Measurements from ENCODE around the gene KDM1A. TPM values are rescaled to one million over a fixed set of nuclear protein-coding genes. Genes with fewer than 3 reads are reported as not detected.
A peak's percentile ranks its signal among the peaks of the same experiment; 100 is the strongest.

KDM1A gene
- total RNA-seq, 8 experiments from 2014 or later = 64.1 to 405 (median 158) TPM

GRCh38 chr1:23084880-23085279 is 65.6 kb downstream of the KDM1A start:
- 80 to 100% (median 95%) methylated on average over 1 to 8 of the region's 8 CpGs for WGBS, 10 experiments
- in situ Hi-C loops (cut with MboI; ENCODE audit: low pct_unique_long_range_greater_than_20kb in 2 of 9, low sequenced_read_pairs in 9 of 9, unreplicated experiment in 9 of 9) = loop anchor here in 1 of 9 experiments (25.0 kb wide), 1 partner anchor 102 kb away; no protein-coding TSS in a partner anchor
- no peak overlapping the region for H3K4me3 ChIP-seq
- H3K4me1 ChIP-seq (replicated peaks in 1 of 2) = no peaks in the 10 kb centered on the region
- no peak overlapping the region for H3K27ac ChIP-seq
- peak in 1 of 8 experiments; percentile 12 for ATAC-seq (replicated peaks in 6 of 8)

GRCh38 chr1:23085696-23086095 is 66.4 kb downstream of the KDM1A start:
- H3K27ac ChIP-seq = no peak overlapping the region
- WGBS, 10 experiments = 67 to 100% (median 87%) methylated on average over 1 to 3 of the region's 3 CpGs; no CpG with 5 or more reads in 2 of the 10 experiments
- in situ Hi-C loops (cut with MboI; ENCODE audit: low pct_unique_long_range_greater_than_20kb in 2 of 9, low sequenced_read_pairs in 9 of 9, unreplicated experiment in 9 of 9) = loop anchor here in 1 of 9 experiments (25.0 kb wide), 1 partner anchor 102 kb away; no protein-coding TSS in a partner anchor

GRCh38 chr1:23088027-23088426 is 68.8 kb downstream of the KDM1A start:
- in situ Hi-C loops (cut with MboI; ENCODE audit: low pct_unique_long_range_greater_than_20kb in 2 of 9, low sequenced_read_pairs in 9 of 9, unreplicated experiment in 9 of 9) = loop anchor here in 1 of 9 experiments (25.0 kb wide), 1 partner anchor 99 kb away; no protein-coding TSS in a partner anchor
- 60 to 100% (median 95%) methylated on average over 1 to 2 of the region's 2 CpGs; no CpG with 5 or more reads in 5 of the 10 experiments for WGBS, 10 experiments
- H3K27ac ChIP-seq = no peak overlapping the region
- no peak overlapping the region for H3K4me3 ChIP-seq
- ATAC-seq (replicated peaks in 6 of 8) = no peak
- peaks cover 6 to 7% of the 10 kb centered on the region in 2 donors for H3K4me1 ChIP-seq (replicated peaks in 1 of 2)

More at GRCh38 chr1:23085696-23086095, 66.4 kb downstream of the KDM1A start:
- no peaks in the 10 kb centered on the region for H3K4me1 ChIP-seq (replicated peaks in 1 of 2)
- no peak for ATAC-seq (replicated peaks in 6 of 8)
- H3K4me3 ChIP-seq = no peak overlapping the region

- WGBS, 10 experiments = 86 to 100% (median 100%) methylated on average over 1 of the region's 1 CpG; no CpG with 5 or more reads in 2 of the 10 experiments
Observed at GRCh38 chr1:23090056-23090455, 70.8 kb downstream of the KDM1A start.

GRCh38 chr1:23091545-23091944 is 72.3 kb downstream of the KDM1A start:
- H3K4me3 ChIP-seq = no peak overlapping the region
- in situ Hi-C loops (cut with MboI; ENCODE audit: low pct_unique_long_range_greater_than_20kb in 2 of 9, low sequenced_read_pairs in 9 of 9, unreplicated experiment in 9 of 9) = loop anchor here in 3 of 9 experiments (10.0 to 25.0 kb wide), 2 partner anchors 93 to 96 kb away; no protein-coding TSS in a partner anchor
- 83 to 100% (median 93%) methylated on average over 2 to 6 of the region's 7 CpGs; no CpG with 5 or more reads in 5 of the 10 experiments for WGBS, 10 experiments
- peak in 5 of 8 experiments; percentile 88 to 94 (median 90) for ATAC-seq (replicated peaks in 6 of 8)
- peaks cover 6 to 7% of the 10 kb centered on the region in 2 donors for H3K4me1 ChIP-seq (replicated peaks in 1 of 2)
- H3K27ac ChIP-seq = peak overlapping the region; percentile 1 to 28

More at GRCh38 chr1:23090056-23090455, 70.8 kb downstream of the KDM1A start:
- in situ Hi-C loops (cut with MboI; ENCODE audit: low pct_unique_long_range_greater_than_20kb in 2 of 9, low sequenced_read_pairs in 9 of 9, unreplicated experiment in 9 of 9) = loop anchor here in 3 of 9 experiments (10.0 to 25.0 kb wide), 2 partner anchors 95 to 97 kb away; no protein-coding TSS in a partner anchor
- no peak overlapping the region for H3K4me3 ChIP-seq
- no peak for ATAC-seq (replicated peaks in 6 of 8)
- no peak overlapping the region for H3K27ac ChIP-seq
- H3K4me1 ChIP-seq (replicated peaks in 1 of 2) = peaks cover 6 to 7% of the 10 kb centered on the region in 2 donors

- Histone ChIP-seq H3K4me3 (no peak overlapping the region), H3K4me1 (replicated peaks in 1 of 2) (peaks cover 6 to 7% of the 10 kb centered on the region in 2 donors), H3K27ac (no peak overlapping the region)
- in situ Hi-C loops (cut with MboI; ENCODE audit: low pct_unique_long_range_greater_than_20kb in 2 of 9, low sequenced_read_pairs in 9 of 9, unreplicated experiment in 9 of 9) = loop anchor here in 3 of 9 experiments (10.0 to 25.0 kb wide), 2 partner anchors 92 to 95 kb away; no protein-coding TSS in a partner anchor
- WGBS, 10 experiments = 44 to 100% (median 83%) methylated on average over 1 to 11 of the region's 12 CpGs; no CpG with 5 or more reads in 1 of the 10 experiments
- ATAC-seq (replicated peaks in 6 of 8) = no peak
Observed at GRCh38 chr1:23092447-23092846, 73.2 kb downstream of the KDM1A start.

- no peak for ATAC-seq (replicated peaks in 6 of 8)
- H3K4me1 ChIP-seq (replicated peaks in 1 of 2) = peaks cover 16 to 18% of the 10 kb centered on the region in 2 donors
- H3K4me3 ChIP-seq = no peak overlapping the region
- no peak overlapping the region for H3K27ac ChIP-seq
- in situ Hi-C loops (cut with MboI; ENCODE audit: low pct_unique_long_range_greater_than_20kb in 2 of 9, low sequenced_read_pairs in 9 of 9, unreplicated experiment in 9 of 9) = loop anchor here in 4 of 9 experiments (5.0 to 25.0 kb wide), 3 partner anchors 85 to 90 kb away; no protein-coding TSS in a partner anchor
- 54 to 100% (median 96%) methylated on average over 1 to 6 of the region's 6 CpGs; no CpG with 5 or more reads in 1 of the 10 experiments for WGBS, 10 experiments
Observed at GRCh38 chr1:23097316-23097715, 78.0 kb downstream of the KDM1A start.

GRCh38 chr1:23098463-23099170 is 79.3 kb downstream of the KDM1A start:
- WGBS, 10 experiments = 29 to 80% (median 53%) methylated on average over 7 to 12 of the region's 12 CpGs
- peak; percentile 29 to 72 (median 54) for ATAC-seq (replicated peaks in 6 of 8)
- in situ Hi-C loops (cut with MboI; ENCODE audit: low pct_unique_long_range_greater_than_20kb in 2 of 9, low sequenced_read_pairs in 9 of 9, unreplicated experiment in 9 of 9) = loop anchor here in 4 of 9 experiments (5.0 to 25.0 kb wide), 3 partner anchors 84 to 89 kb away; no protein-coding TSS in a partner anchor
- Histone ChIP-seq H3K4me3 (no peak overlapping the region), H3K27ac (no peak overlapping the region), H3K4me1 (replicated peaks in 1 of 2) (peaks cover 16 to 18% of the 10 kb centered on the region in 2 donors)

GRCh38 chr1:23099171-23099536 is 79.9 kb downstream of the KDM1A start:
- no peak for ATAC-seq (replicated peaks in 6 of 8)
- no peak overlapping the region for H3K27ac ChIP-seq
- H3K4me1 ChIP-seq (replicated peaks in 1 of 2) = peaks cover 16 to 18% of the 10 kb centered on the region in 2 donors
- in situ Hi-C loops (cut with MboI; ENCODE audit: low pct_unique_long_range_greater_than_20kb in 2 of 9, low sequenced_read_pairs in 9 of 9, unreplicated experiment in 9 of 9) = loop anchor here in 4 of 9 experiments (5.0 to 25.0 kb wide), 3 partner anchors 83 to 88 kb away; no protein-coding TSS in a partner anchor
- no peak overlapping the region for H3K4me3 ChIP-seq
- WGBS, 10 experiments = 59 to 100% (median 80%) methylated on average over 1 of the region's 1 CpG; no CpG with 5 or more reads in 1 of the 10 experiments

GRCh38 chr1:23100074-23100748 is 80.9 kb downstream of the KDM1A start:
- 0 to 60% (median 39%) methylated on average over 1 to 3 of the region's 3 CpGs; no CpG with 5 or more reads in 1 of the 10 experiments for WGBS, 10 experiments
- in situ Hi-C loops (cut with MboI; ENCODE audit: low pct_unique_long_range_greater_than_20kb in 2 of 9, low sequenced_read_pairs in 9 of 9, unreplicated experiment in 9 of 9) = no loop called here
- peak; percentile 18 to 98 (median 94) for ATAC-seq (replicated peaks in 6 of 8)
- peaks cover 16 to 18% of the 10 kb centered on the region in 2 donors for H3K4me1 ChIP-seq (replicated peaks in 1 of 2)
- H3K4me3 ChIP-seq = no peak overlapping the region
- H3K27ac ChIP-seq = peak overlapping the region; percentile 29 to 58

- no peak overlapping the region for H3K27ac ChIP-seq
- WGBS, 10 experiments = 60 to 90% (median 86%) methylated on average over 1 to 3 of the region's 3 CpGs
- in situ Hi-C loops (cut with MboI; ENCODE audit: low pct_unique_long_range_greater_than_20kb in 2 of 9, low sequenced_read_pairs in 9 of 9, unreplicated experiment in 9 of 9) = no loop called here
- ATAC-seq (replicated peaks in 6 of 8) = no peak
- no peak overlapping the region for H3K4me3 ChIP-seq
- H3K4me1 ChIP-seq (replicated peaks in 1 of 2) = peaks cover 16 to 18% of the 10 kb centered on the region in 2 donors
Observed at GRCh38 chr1:23101101-23101827, 82.0 kb downstream of the KDM1A start.

GRCh38 chr1:23101887-23102286 is 82.6 kb downstream of the KDM1A start:
- peak in 3 of 8 experiments; percentile 18 to 62 (median 49) for ATAC-seq (replicated peaks in 6 of 8)
- no peak overlapping the region for H3K4me3 ChIP-seq
- no peak overlapping the region for H3K27ac ChIP-seq
- in situ Hi-C loops (cut with MboI; ENCODE audit: low pct_unique_long_range_greater_than_20kb in 2 of 9, low sequenced_read_pairs in 9 of 9, unreplicated experiment in 9 of 9) = no loop called here
- peaks cover 16 to 18% of the 10 kb centered on the region in 2 donors for H3K4me1 ChIP-seq (replicated peaks in 1 of 2)
- WGBS, 10 experiments = 13 to 100% (median 90%) methylated on average over 1 to 2 of the region's 2 CpGs; no CpG with 5 or more reads in 1 of the 10 experiments

Data from motor neuron (in vitro differentiated cells).